Caco-2 (cell line): ENCODE results near the gene ARHGEF35. TPM values are rescaled to one million over a fixed set of nuclear protein-coding genes. Genes with fewer than 3 reads are reported as not detected.
"Not testable (repeated sequence)": the region's sequence is repeated elsewhere in the genome, so short reads cannot be mapped to it uniquely, and the experiment has no call there.

ENCODE experiments used
- Bru-seq: library from RNA; stranded (reverse); fragments of 400-500 nt; gene quantifications from one replicate; lab custom pipeline; 2021; lab: Mats Ljungman, UMichigan
- BruChase-seq, 2 experiments: library from RNA; stranded (reverse); fragments of 400-500 nt; gene quantifications; one replicate each; lab custom pipeline; 2021; lab: Mats Ljungman, UMichigan
- BruUV-seq: library from RNA; stranded (reverse); fragments of 400-500 nt; replicated peaks from 2 replicates; lab custom pipeline; 2021; lab: Mats Ljungman, UMichigan
- CTCF ChIA-PET: fragments of 300-600 bp; sonication (Branson Sonifier 250); formaldehyde crosslinking; loops from one replicate; lab custom pipeline; 2022; ENCODE audit warnings: antibody characterized with exemption; lab: Charles Lee
- POLR2A ChIA-PET: fragments of 300-600 bp; sonication (Branson Sonifier 250); formaldehyde crosslinking; loops from one replicate; lab custom pipeline; 2022; ENCODE audit warnings: antibody characterized with exemption; lab: Charles Lee
- DNase-seq, 2 experiments: peaks; one replicate each; pipeline versions ENCODE4 v3.0.0 to v3.0.0-alpha.2; 2020 to 2022
- H3K27me3 ChIP-seq: replicated peaks from 2 replicates; pipeline ENCODE4 v1.6.0; 2011; ENCODE audit warnings: low read length; ENCODE audit not compliant: control insufficient read depth, insufficient read depth
- H3K36me3 ChIP-seq: 2 replicates; pipeline ENCODE4 v1.5.1; 2011; ENCODE audit warnings: low read length; ENCODE audit not compliant: control insufficient read depth, insufficient read depth
- H3K4me1 ChIP-seq: fragments of 250-450 bp; sonication (Bioruptor Pico); 2 replicates; pipeline ENCODE4 v1.5.1; 2020; ENCODE audit warnings: mild to moderate bottlenecking
- H3K4me3 ChIP-seq: 2 replicates; pipeline ENCODE4 v1.5.1; 2011; ENCODE audit warnings: low read depth, mild to moderate bottlenecking, control low read depth, low read length
- H3K9me3 ChIP-seq: fragments of 250-450 bp; sonication (Bioruptor Pico); 2 replicates; pipeline ENCODE4 v1.5.1; 2020; ENCODE audit warnings: mild to moderate bottlenecking, moderate library complexity
- H3K27ac Mint-ChIP-seq: one replicate; pipeline ENCODE4 v1.8.0; 2022; ENCODE audit warnings: mixed read lengths; ENCODE audit not compliant: unreplicated experiment
- H3K27me3 Mint-ChIP-seq: one replicate; pipeline ENCODE4 v1.8.0; 2022; ENCODE audit warnings: mixed read lengths; ENCODE audit not compliant: insufficient read depth, unreplicated experiment
- H3K36me3 Mint-ChIP-seq: one replicate; pipeline ENCODE4 v1.8.0; 2022; ENCODE audit warnings: mild to moderate bottlenecking, mixed read lengths; ENCODE audit not compliant: insufficient read depth, unreplicated experiment
- H3K4me1 Mint-ChIP-seq: one replicate; pipeline ENCODE4 v1.8.0; 2022; ENCODE audit warnings: low read depth, mixed read lengths; ENCODE audit not compliant: unreplicated experiment
- H3K4me3 Mint-ChIP-seq: one replicate; pipeline ENCODE4 v1.8.0; 2022; ENCODE audit warnings: mild to moderate bottlenecking, moderate library complexity, mixed read lengths; ENCODE audit not compliant: unreplicated experiment
- H3K9me3 Mint-ChIP-seq: one replicate; pipeline ENCODE4 v1.8.0; 2022; ENCODE audit warnings: mixed read lengths; ENCODE audit not compliant: unreplicated experiment
- intact Hi-C: fragments of 100-400 bp; cut with micrococcal nuclease; formaldehyde crosslinking; loops from one replicate; pipeline ENCODE4 v1.10.0; 2022; ENCODE audit not compliant: unreplicated experiment
- long read RNA-seq: library from polyadenylated mRNA; stranded (forward); transcript quantifications from one replicate; pipeline ENCODE4 v2.0.0, GENCODE V29; 2022
- total RNA-seq: library from RNA; stranded (reverse); gene quantifications from 2 replicates; pipeline ENCODE4 v1.2.3, GENCODE V29; 2022

The ARHGEF35 gene
- total RNA-seq = 15.7 and 20.5 TPM in 2 replicates
- percentile 65 among the genes with signal in this experiment for Bru-seq, nascent RNA
- BruChase-seq, experiment 1, labeled RNA remaining after a 2-hour chase = percentile 73 among the genes with signal in this experiment
- BruChase-seq, experiment 2, labeled RNA remaining after a 6-hour chase = percentile 80 among the genes with signal in this experiment
- long read RNA-seq, transcript ARHGEF35-201 (2 exons, 2,431 nt) = major isoform, 34 of 39 reads
- long read RNA-seq, partial matches to known transcripts = 0 of 39 reads
- long read RNA-seq, other reads (novel, unspliced or antisense) = 5 of 39 reads

GRCh38 chr7:144195212-144195872 lies at the start of gene ARHGEF35:
ARHGEF35 (minus strand) TSS chr7:144195833; CDS start chr7:144188383, 7,450 bp downstream.
- H3K9me3 ChIP-seq, H3K27me3 Mint-ChIP-seq, CTCF ChIA-PET, H3K36me3 Mint-ChIP-seq, H3K9me3 Mint-ChIP-seq, BruUV-seq, intact Hi-C loops, H3K4me1 ChIP-seq, H3K27me3 ChIP-seq, H3K27ac Mint-ChIP-seq, H3K4me1 Mint-ChIP-seq, POLR2A ChIA-PET, H3K36me3 ChIP-seq: not testable (repeated sequence)
- H3K4me3 ChIP-seq = peak within 1 kb of the TSS; percentile 18
- peak within 1 kb of the TSS; percentile 57 for H3K4me3 Mint-ChIP-seq
- DNase-seq = peak; percentile 68 to 79

GRCh38 chr7:144245372-144245771 lies 49.7 kb upstream of the ARHGEF35 start:
- H3K4me3 Mint-ChIP-seq, intact Hi-C loops, H3K36me3 ChIP-seq, H3K4me1 Mint-ChIP-seq, BruUV-seq, H3K27me3 Mint-ChIP-seq, DNase-seq, H3K9me3 ChIP-seq, H3K4me3 ChIP-seq, H3K27me3 ChIP-seq, H3K27ac Mint-ChIP-seq, H3K9me3 Mint-ChIP-seq, CTCF ChIA-PET, H3K36me3 Mint-ChIP-seq, H3K4me1 ChIP-seq, POLR2A ChIA-PET: not testable (repeated sequence)

DNA sequence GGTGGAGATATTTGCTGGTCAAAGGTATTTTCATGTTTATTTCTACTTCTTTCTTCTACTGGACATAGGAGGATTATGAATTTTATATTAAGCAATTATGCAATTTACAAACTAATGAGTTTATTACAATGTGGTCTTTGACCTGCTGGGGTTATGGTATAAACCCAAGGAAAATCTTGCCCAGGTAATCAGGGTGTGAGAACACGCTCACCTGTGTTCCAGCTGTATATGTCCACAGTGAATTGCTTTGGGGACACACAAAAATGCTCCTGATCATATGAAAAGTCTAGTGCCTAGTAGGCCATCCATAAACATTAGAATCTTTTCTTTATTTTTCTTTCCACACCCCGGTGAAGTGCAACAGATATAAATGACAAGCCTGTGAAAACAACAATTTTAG lies 43.7 kb upstream of the ARHGEF35 start, which contains the start of gene OR2A42:
OR2A42 (minus strand) TSS at position 241 of the 400 bp plus-strand sequence. CDS start 6,762 bp downstream, outside the sequence.
- H3K27ac Mint-ChIP-seq, H3K4me3 ChIP-seq, H3K36me3 ChIP-seq, H3K36me3 Mint-ChIP-seq, H3K4me1 Mint-ChIP-seq, H3K9me3 Mint-ChIP-seq, intact Hi-C loops, BruUV-seq, H3K27me3 Mint-ChIP-seq, H3K9me3 ChIP-seq, H3K4me1 ChIP-seq, POLR2A ChIA-PET, CTCF ChIA-PET, DNase-seq, H3K4me3 Mint-ChIP-seq, H3K27me3 ChIP-seq: not testable (repeated sequence)

DNA sequence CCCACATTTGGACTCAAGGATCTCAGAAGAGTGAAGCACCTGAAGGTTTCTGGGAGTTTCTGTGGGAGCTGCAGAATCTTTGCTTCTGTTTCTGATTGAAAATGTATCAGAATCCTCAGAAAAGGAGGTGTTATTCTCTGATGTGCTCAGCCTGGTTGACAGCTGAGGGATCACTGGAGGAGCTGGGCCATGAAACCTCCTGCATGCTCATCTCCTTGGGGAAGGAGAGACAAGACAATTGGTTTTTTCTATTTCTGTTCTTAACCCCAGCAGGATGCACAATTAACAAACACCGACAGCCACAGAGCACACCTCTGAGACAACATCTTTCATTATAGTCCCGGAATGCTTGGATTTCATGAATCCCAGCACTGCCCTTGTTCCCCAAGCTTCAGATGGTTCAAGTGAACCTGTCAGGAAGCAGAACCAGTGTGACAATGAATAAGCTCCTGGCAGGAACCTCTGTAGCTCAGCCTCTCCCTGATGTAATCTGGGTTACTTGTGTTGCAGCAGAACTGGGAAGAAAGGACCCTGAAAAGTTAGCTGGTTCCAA lies 43.0 kb upstream of the ARHGEF35 start:
- intact Hi-C loops, H3K4me3 ChIP-seq, H3K4me1 Mint-ChIP-seq, DNase-seq, H3K9me3 ChIP-seq, H3K27me3 Mint-ChIP-seq, H3K27ac Mint-ChIP-seq, H3K9me3 Mint-ChIP-seq, H3K4me1 ChIP-seq, H3K27me3 ChIP-seq, H3K36me3 Mint-ChIP-seq, CTCF ChIA-PET, H3K36me3 ChIP-seq, POLR2A ChIA-PET, H3K4me3 Mint-ChIP-seq, BruUV-seq: not testable (repeated sequence)

- H3K36me3 Mint-ChIP-seq, intact Hi-C loops, H3K27ac Mint-ChIP-seq, POLR2A ChIA-PET, CTCF ChIA-PET, H3K27me3 ChIP-seq, BruUV-seq, H3K4me1 Mint-ChIP-seq, H3K4me3 Mint-ChIP-seq, H3K9me3 Mint-ChIP-seq, H3K4me1 ChIP-seq, H3K27me3 Mint-ChIP-seq, H3K36me3 ChIP-seq, H3K9me3 ChIP-seq, DNase-seq, H3K4me3 ChIP-seq: not testable (repeated sequence)
Measured at GRCh38 chr7:144233039-144233438, 37.4 kb upstream of the ARHGEF35 start.

DNA sequence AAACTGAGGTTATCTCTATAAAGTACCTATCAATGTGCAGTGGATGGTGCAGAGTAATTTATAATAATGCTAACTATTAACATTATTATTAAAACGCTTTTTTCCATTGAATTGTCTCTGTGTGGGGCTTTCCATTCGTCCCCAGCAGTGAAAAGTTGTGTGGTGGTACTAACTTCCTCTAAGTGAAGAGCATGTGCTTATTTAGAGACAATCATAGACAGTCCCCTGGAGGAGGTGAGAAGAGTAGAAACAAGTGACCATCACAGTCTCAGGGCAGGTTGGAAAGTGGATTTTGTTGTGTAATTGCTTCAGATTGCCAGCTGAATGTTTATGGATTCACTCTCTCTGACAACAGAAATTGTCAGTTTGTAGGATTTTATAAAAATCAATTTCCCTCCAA lies 35.4 kb upstream of the ARHGEF35 start:
- H3K9me3 ChIP-seq, H3K4me1 ChIP-seq, H3K4me1 Mint-ChIP-seq, H3K27ac Mint-ChIP-seq, H3K36me3 Mint-ChIP-seq, H3K9me3 Mint-ChIP-seq, intact Hi-C loops, CTCF ChIA-PET, H3K36me3 ChIP-seq, H3K4me3 ChIP-seq, H3K4me3 Mint-ChIP-seq, POLR2A ChIA-PET, BruUV-seq, H3K27me3 ChIP-seq, DNase-seq, H3K27me3 Mint-ChIP-seq: not testable (repeated sequence)
